HG02870 (cell line): ENCODE data around the gene PIAS4.

Source experiments
- ATAC-seq: cut with Tn5 transposase; IDR thresholded peaks from one replicate; pipeline ENCODE4 v1.9.1; 2021; ENCODE audit warnings: mild to moderate bottlenecking, moderate library complexity; ENCODE audit not compliant: unreplicated experiment

The PIAS4 gene

DNA sequence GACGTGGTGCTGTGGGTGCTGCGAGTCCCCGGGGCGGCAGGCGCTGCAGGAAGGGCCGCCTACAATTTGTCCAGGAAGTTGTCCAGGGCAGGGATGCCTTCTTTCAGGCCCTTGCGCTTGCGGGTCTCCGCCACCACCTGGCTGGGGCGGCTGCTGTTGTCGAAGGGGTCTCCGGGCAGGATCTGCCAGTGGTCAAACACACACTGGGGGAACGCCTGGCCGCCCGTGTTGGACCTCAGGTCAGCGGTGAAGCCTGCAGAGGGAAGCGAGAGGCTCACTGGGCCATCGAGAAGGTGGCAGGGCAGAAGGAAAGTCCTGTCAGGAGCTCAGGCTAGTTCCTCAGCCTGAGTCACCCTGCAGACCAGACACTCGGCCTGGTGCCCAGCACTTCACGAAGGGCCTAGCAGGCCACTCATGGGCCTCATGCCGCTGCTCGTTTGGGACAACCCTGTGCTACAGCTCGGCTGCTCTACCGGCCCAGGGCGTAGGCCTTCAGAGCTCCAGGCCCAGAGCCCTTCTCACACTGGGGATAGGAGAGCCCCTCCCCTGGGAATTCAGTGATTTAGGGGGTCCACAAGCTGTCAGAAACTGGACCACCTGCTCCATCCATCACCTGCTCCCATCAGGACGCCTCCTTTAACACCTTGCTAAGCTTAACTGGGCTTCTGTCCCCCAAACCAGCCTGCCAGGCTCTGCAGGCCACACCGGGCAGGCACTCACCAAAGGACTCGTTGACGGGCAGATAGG is 30.9 kb upstream of the PIAS4 start:
- no peak for ATAC-seq

- ATAC-seq, result no peak
Measured at GRCh38 chr19:3977242-3978143, 30.0 kb upstream of the PIAS4 start.

GRCh38 chr19:3978145-3978544 is 29.4 kb upstream of the PIAS4 start:
- ATAC-seq, result no peak

- ATAC-seq, result no peak
Measured at GRCh38 chr19:3979289-3979673, 28.3 kb upstream of the PIAS4 start.

DNA sequence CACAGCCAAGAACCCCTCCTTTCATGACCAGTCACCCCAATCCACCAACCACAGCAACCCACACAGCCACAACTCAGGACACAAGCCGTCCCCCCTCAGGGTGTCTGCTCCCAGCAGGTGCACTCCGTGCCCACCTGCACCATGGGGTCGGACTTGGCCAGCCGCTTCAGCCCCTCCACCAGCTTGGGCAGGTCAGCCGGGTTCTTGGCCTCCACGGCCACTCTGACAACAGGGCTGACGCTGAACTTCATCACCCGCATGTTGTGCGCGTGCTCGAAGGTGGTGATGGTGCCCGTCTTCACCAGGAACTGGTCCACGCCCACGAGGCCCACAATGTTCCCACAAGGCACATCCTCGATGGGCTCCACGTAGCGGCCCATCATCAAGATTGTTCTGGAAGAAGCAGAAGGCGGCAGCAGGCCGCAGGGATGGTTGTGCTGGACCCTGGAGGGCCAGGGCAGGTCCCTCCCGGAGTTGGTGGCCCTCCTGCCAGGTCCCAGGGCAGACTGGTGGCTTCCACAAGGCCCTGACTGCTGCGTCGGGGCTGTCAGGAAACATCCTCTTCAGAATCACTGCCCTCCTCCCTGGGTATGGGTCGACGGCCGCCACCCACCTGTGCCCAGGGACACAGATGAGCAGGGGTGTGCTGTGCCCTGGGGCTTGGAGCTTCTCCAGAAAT is 27.7 kb upstream of the PIAS4 start:
- no peak for ATAC-seq

DNA sequence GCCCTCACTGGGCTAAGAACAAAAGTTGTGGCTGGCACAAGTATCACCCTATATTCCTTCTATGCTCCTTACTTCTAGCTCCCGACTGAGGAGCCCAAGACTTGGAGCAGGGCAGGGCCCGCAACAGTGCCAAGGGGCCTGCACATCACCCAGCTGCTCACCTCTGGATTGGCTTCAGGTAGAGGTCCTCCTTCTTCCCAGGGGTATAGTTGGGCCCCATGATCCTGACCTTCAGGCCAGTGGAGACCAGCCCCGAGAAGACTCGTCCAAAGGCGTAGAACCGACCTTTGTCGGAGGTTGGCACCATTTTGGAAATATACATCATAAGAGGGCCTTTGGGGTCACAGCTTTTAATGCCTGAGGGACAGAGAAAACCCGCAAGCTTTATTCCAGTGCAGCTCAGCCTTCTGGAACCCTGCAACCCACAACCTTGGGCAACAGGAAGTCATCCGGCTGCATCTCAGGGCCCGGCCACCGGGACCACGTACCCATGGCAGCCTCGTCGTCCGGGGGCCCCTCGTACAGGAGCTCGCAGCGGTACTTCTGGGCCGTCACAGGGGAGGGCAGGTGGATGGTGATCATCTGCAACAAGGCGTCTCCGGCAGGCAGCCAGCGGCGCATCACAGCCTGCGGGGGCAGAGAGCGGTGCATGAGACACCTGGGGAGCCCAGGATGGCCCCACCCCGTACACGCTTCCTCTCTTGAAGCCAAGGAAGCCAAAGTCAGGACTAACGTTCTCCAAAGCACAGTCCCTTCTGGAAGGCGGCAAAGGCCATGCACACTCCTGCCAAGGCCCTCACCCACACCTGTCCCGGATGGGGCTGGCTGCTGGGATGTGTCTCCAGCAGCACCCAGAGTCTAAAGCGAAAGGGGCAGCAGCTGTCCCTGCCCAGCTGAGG is 26.9 kb upstream of the PIAS4 start:
- no peak for ATAC-seq

DNA sequence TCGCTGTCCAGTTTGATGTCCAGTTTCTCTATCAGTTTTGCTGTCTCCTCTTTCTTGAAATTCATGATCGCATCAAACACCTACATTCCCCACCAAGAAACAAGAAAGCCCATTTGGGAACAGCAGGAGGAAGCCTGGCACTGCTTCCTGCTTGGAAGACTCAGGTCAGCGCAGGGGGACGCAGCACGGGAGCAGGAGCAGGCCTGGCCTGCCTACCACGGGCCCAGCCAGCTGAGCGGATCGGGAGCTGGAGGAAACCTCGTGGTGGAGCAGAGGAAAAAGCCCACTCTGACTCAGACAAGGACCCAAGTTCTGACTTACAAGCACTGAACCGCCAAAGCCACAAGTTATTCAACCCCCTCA is 26.2 kb upstream of the PIAS4 start:
- ATAC-seq, result no peak

GRCh38 chr19:3981736-3982681 is 25.5 kb upstream of the PIAS4 start:
- ATAC-seq, result no peak

- no peak for ATAC-seq
Measured at GRCh38 chr19:3982701-3983541, 24.6 kb upstream of the PIAS4 start.

GRCh38 chr19:3983542-3983914 is 24.0 kb upstream of the PIAS4 start:
- ATAC-seq, result no peak

GRCh38 chr19:3983936-3984583 is 23.5 kb upstream of the PIAS4 start:
- no peak for ATAC-seq

- ATAC-seq, result no peak
Measured at GRCh38 chr19:3984584-3984907, 23.0 kb upstream of the PIAS4 start.

GRCh38 chr19:3984908-3985642 is 22.5 kb upstream of the PIAS4 start, which contains the start of gene EEF2:
Gene EEF2, minus strand, starts transcription at chr19:3985463. Its CDS starts 83 bp downstream, at chr19:3985380.
- no peak for ATAC-seq

GRCh38 chr19:3985643-3986259 is 21.8 kb upstream of the PIAS4 start:
- no peak for ATAC-seq

GRCh38 chr19:3986260-3987041 is 21.1 kb upstream of the PIAS4 start:
- ATAC-seq, result no peak

DNA sequence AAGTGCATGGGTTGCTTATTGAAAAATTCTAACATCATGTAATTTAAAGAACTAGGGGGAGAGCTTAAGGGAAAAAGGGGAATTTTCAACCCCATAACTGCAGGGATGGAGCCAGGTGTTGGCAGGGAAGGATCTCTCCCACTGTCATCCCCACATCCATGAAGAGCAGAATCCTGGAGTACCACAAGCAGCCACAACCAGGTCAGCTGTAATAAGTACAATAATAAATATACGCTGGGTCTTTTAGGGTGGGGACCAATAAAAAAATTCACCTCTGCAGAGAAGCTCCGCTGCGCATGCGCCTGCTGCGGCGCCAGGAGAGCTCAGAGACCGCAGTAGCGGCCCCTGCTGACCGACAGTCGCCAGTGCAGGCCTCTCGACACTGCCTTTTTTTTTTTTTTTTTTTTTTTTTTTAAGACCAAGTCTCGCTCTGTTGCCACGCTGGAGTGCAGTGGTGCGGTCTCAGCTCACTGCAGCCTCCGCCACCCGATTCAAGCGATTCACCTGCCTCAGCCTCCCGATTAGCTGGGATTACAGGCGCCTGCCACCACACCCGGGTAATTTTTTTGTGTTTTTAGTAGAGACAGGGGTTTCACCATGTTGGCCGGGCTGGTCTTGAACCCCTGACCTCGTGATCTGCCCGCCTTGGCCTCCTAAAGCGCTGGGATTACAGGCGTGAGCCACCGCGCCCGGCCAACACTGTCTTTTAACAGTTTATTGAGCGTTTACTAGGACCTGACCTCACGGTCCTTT is 19.7 kb upstream of the PIAS4 start:
- ATAC-seq, result no peak
